B cell (primary cell): ENCODE results near the gene FGF18.

ENCODE experiments used
- EZH2 ChIP-seq: IDR thresholded peaks from 2 replicates; pipeline ENCODE4 v1.6.1; 2012; ENCODE audit warnings: borderline replicate concordance, low read depth, mild to moderate bottlenecking, moderate library complexity, low read length; ENCODE audit not compliant: insufficient read depth, poor library complexity, severe bottlenecking
- TF ChIP-seq, protein P1 (sequence below): fragments of 200-600 bp; IDR thresholded peaks from one replicate; pipeline ENCODE4 v1.8.0; 2022; ENCODE audit warnings: antibody characterized with exemption, mild to moderate bottlenecking

DNA sequence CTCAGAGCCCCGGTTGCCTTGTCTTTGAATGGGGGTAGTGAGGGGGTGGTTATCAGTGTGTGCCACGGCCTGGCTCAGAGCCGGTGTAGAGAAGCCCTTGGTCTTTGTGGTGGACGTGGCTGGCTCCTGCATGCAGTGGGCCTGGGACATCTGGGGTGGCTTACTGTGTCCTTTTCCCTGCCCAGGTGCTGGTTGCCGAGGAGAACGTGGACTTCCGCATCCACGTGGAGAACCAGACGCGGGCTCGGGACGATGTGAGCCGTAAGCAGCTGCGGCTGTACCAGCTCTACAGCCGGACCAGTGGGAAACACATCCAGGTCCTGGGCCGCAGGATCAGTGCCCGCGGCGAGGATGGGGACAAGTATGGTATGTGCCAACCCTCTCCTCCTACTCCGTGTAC lies 16.5 kb downstream of the FGF18 start:
- TF ChIP-seq, protein P1, sequence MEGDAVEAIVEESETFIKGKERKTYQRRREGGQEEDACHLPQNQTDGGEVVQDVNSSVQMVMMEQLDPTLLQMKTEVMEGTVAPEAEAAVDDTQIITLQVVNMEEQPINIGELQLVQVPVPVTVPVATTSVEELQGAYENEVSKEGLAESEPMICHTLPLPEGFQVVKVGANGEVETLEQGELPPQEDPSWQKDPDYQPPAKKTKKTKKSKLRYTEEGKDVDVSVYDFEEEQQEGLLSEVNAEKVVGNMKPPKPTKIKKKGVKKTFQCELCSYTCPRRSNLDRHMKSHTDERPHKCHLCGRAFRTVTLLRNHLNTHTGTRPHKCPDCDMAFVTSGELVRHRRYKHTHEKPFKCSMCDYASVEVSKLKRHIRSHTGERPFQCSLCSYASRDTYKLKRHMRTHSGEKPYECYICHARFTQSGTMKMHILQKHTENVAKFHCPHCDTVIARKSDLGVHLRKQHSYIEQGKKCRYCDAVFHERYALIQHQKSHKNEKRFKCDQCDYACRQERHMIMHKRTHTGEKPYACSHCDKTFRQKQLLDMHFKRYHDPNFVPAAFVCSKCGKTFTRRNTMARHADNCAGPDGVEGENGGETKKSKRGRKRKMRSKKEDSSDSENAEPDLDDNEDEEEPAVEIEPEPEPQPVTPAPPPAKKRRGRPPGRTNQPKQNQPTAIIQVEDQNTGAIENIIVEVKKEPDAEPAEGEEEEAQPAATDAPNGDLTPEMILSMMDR, result no peak
- no peak for TF ChIP-seq EZH2
